A673 (cell line): Measurements from ENCODE around the gene SBSN.

Experiments used
- CTCF ChIP-seq: fragments of 300-800, 200-600 bp; sonication (generic); conservative IDR thresholded peaks from 2 replicates; pipeline ENCODE4 v1.5.1; 2017; ENCODE audit warnings: low read depth, mild to moderate bottlenecking, antibody characterized with exemption, low read length, moderate library complexity, mixed read lengths
- EZH2 ChIP-seq: fragments of 200-600 bp; sonication (generic); IDR thresholded peaks from 2 replicates; pipeline ENCODE4 v1.6.1; 2017; ENCODE audit warnings: borderline replicate concordance, low read depth, mild to moderate bottlenecking, mixed read lengths, antibody characterized with exemption, low read length; ENCODE audit not compliant: poor library complexity, severe bottlenecking

GRCh38 chr19:35544110-35544802 is 16.1 kb upstream of the SBSN start:
- TF ChIP-seq CTCF (no peak), EZH2 (no peak)
